ENCODE measurements around the gene RAI14. TPM values are rescaled to one million over a fixed set of nuclear protein-coding genes. Genes with fewer than 3 reads are reported as not detected.
A peak's percentile ranks its signal among the peaks of the same experiment; 100 is the strongest.

The RAI14 gene
- total RNA-seq, 4 donors from 2014 or later, result 45.8 to 143 (median 80.5) TPM

- 98 to 100% methylated on average over 8 to 9 of the region's 9 CpGs for WGBS, 2 donors (ENCODE audit: low coverage in 1 of 2)
- H3K27me3 ChIP-seq, result no peaks in the 10 kb centered on the region
- peaks cover 0 to 18% (median 0%) of the 10 kb centered on the region in 3 donors for H3K4me1 ChIP-seq
- H3K36me3 ChIP-seq, result no peaks in the 10 kb centered on the region
- no peak overlapping the region for H3K4me3 ChIP-seq
- TF ChIP-seq POLR2A (IDR thresholded peaks at IDR 0.05) (no peak), CTCF (IDR thresholded peaks at IDR 0.05) (no peak), POLR2AphosphoS5 (IDR thresholded peaks at IDR 0.05) (no peak), EP300 (IDR thresholded peaks at IDR 0.05) (no peak)
- no peak for ATAC-seq
- H3K27ac ChIP-seq, result no peak overlapping the region
- H3K9me3 ChIP-seq, result no peaks in the 10 kb centered on the region
Observed at GRCh38 chr5:34611464-34612415, 44.4 kb upstream of the RAI14 start.

- 100% methylated on average over 1 of the region's 1 CpG for WGBS, 2 donors (ENCODE audit: low coverage in 1 of 2)
- H3K27me3 ChIP-seq, result no peaks in the 10 kb centered on the region
- TF ChIP-seq POLR2AphosphoS5 (IDR thresholded peaks at IDR 0.05) (no peak), EP300 (IDR thresholded peaks at IDR 0.05) (no peak), POLR2A (IDR thresholded peaks at IDR 0.05) (no peak), CTCF (IDR thresholded peaks at IDR 0.05) (no peak)
- H3K36me3 ChIP-seq, result no peaks in the 10 kb centered on the region
- H3K9me3 ChIP-seq, result no peaks in the 10 kb centered on the region
- no peak overlapping the region for H3K27ac ChIP-seq
- ATAC-seq, result no peak
- peaks cover 0 to 3% (median 0%) of the 10 kb centered on the region in 3 donors for H3K4me1 ChIP-seq
- no peak overlapping the region for H3K4me3 ChIP-seq
Observed at GRCh38 chr5:34616651-34617050, 39.5 kb upstream of the RAI14 start.

- Histone ChIP-seq H3K4me3 (no peak overlapping the region), H3K4me1 (peaks cover 0 to 10% (median 0%) of the 10 kb centered on the region in 3 donors), H3K27ac (no peak overlapping the region), H3K27me3 (no peaks in the 10 kb centered on the region), H3K36me3 (no peaks in the 10 kb centered on the region), H3K9me3 (no peaks in the 10 kb centered on the region)
- WGBS, 2 donors (ENCODE audit: low coverage in 1 of 2), result 41 to 59% methylated on average over 4 of the region's 4 CpGs
- no peak for ATAC-seq
- TF ChIP-seq POLR2A (IDR thresholded peaks at IDR 0.05) (no peak), CTCF (IDR thresholded peaks at IDR 0.05) (no peak), EP300 (IDR thresholded peaks at IDR 0.05) (no peak), POLR2AphosphoS5 (IDR thresholded peaks at IDR 0.05) (no peak)
Observed at GRCh38 chr5:34618371-34619065, 37.6 kb upstream of the RAI14 start.

GRCh38 chr5:34620185-34620584 is 35.9 kb upstream of the RAI14 start:
- peak; percentile 42 for ATAC-seq
- no peak for TF ChIP-seq CTCF (IDR thresholded peaks at IDR 0.05)
- no peak for TF ChIP-seq POLR2AphosphoS5 (IDR thresholded peaks at IDR 0.05)
- TF ChIP-seq EP300 (IDR thresholded peaks at IDR 0.05), result no peak
- TF ChIP-seq POLR2A (IDR thresholded peaks at IDR 0.05), result no peak
- Histone ChIP-seq H3K4me3 (no peak overlapping the region), H3K36me3 (no peaks in the 10 kb centered on the region), H3K9me3 (no peaks in the 10 kb centered on the region), H3K4me1 (peaks cover 0 to 10% (median 0%) of the 10 kb centered on the region in 3 donors), H3K27me3 (no peaks in the 10 kb centered on the region), H3K27ac (no peak overlapping the region)
- WGBS, 2 donors (ENCODE audit: low coverage in 1 of 2), result 80 to 86% methylated on average over 2 to 5 of the region's 5 CpGs
